ENCODE data around the gene ACADVL. TPM values are rescaled to one million over a fixed set of nuclear protein-coding genes. Genes with fewer than 3 reads are reported as not detected.
"Not testable (repeated sequence)": the region's sequence is repeated elsewhere in the genome, so short reads cannot be mapped to it uniquely, and the experiment has no call there.

The ACADVL gene
- total RNA-seq, 1 donor from 2014 or later: 914 TPM

DNA sequence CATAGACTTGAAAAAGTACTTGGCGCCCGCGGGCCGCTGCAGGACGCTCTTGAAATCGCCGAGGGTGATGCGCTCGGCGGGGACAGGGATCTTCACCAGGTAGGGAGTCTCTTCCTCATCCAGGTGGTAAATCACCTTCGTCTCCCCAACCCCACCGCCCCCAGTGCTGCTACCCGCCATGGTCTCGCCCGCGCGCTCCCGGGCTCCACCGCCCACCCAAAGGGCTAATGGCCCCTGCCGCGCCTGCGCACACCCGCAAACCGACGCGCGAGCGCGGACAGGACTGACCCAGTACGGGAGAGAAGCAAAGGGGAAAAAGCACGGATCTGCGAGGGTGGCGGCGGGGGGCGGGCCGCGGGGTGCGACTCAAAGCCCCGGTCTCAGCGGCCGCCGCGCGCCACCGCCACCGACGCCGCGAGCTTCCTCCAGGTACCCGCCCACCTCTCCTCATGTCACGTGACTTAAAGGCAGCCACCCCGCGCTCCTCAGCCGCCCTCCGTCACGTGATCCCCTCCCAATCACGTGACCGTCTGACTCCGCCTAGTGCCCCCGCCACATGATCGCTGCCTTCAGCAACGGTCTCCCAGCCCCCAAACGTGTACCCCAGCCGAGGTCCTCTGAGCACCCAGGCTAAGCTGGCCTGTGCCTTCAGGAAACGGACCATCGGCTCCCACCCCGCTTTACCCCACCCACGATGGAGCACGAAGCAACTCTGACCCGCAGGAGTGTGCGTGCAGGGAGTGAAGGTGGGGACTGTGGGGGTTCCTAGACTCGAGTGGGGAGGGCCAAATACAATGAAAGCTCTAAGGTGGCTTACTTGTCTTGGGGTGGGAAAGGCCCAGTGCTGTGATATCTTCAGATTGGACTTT is 14.6 kb downstream of the ACADVL start, which contains the start of gene DVL2:
DVL2 (minus strand) TSS at position 435 of the 869 bp plus-strand sequence; CDS start at position 180, 255 bp downstream.
- peak; percentile 97 for DNase-seq (ENCODE audit: low spot score)

DNA sequence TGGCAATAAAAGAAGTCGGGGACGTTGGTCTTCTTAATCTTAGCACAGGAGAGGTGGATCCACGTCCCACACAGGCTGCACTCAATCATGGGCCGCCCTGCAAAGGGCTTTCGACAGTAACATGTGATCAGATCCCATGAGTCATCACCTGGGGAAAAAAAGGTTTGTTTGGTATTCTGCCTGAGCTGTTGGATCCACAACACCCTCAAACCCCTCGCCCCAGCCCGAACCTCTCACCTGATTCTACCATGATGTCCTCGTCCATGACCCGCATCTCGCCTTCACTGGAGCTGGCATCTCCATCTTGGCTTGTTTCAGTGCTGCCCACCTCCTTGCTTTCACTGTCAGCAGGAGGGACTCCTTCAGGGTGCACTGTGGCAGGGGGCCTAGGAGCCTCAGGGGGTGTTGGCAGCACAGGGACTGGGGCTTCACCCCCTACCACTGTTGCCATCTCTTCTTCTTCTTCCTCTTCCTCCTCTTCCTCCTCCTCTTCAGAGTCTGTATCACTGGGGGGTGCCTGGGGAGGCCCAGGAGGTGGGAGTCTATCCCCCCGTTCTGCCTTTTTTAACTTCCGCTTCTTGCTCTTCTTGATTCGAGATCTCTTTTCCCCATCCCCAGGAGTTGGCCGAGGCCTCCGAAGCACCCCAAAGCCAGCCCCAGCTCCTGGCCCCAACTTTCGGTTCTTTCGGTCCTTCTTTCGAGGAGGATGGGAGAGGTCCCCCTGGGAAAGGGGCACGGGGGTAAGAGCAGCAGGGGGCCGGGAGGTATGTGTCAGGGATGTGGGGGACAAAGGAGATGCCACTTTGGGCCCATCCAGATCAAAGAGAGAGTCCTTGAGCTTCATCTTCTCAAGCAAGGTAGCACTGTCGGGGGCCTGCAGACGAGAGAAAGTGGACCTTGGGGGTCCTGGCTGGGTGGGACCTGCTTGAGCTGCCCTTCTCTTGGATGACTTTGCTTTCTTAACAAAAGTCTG is 16.2 kb downstream of the ACADVL start:
- no peak for DNase-seq (ENCODE audit: low spot score)

DNA sequence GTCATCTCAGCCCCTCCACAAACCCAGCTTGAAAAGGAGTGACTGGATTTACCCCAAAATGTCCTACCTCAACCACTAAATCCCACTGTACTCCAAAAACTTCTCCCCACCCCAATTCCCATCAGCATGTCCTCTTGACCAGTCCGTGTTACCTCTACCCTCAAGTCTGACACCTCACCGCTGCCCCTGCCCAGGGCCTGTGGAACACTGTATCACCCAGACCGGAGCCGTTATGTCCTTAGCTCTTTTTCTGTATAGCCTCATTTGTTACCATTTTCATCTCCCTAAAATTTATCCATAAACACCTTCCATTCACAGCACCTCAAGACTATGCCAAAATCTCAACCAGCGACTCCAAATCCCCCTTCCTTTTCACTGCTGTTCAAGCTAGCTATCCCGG is 17.1 kb downstream of the ACADVL start:
- DNase-seq (ENCODE audit: low spot score): no peak

DNA sequence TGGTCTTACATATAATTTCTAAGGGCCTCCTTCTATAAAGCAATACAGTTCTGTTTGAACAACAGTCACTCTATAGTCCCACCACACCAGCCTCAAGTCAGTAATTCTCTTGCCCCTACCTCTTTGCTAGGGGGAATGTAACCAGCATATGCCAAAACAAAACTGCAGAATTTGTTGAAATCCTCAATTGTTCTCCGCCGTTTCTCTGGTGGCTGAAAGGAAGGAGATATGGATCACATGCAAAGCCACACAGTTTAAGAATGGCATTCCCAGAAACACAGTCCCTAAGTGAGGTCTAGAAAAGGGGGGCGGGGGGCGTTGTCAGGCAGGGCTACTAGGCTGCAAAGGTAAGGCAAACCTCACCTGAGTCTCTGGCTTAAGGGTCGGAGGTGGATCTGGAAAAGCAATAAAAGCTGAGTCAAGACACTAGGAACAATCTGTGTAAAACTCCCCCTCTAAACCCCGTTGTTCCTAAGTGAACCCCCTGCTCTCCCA is 17.6 kb downstream of the ACADVL start:
- no peak for DNase-seq (ENCODE audit: low spot score)

DNA sequence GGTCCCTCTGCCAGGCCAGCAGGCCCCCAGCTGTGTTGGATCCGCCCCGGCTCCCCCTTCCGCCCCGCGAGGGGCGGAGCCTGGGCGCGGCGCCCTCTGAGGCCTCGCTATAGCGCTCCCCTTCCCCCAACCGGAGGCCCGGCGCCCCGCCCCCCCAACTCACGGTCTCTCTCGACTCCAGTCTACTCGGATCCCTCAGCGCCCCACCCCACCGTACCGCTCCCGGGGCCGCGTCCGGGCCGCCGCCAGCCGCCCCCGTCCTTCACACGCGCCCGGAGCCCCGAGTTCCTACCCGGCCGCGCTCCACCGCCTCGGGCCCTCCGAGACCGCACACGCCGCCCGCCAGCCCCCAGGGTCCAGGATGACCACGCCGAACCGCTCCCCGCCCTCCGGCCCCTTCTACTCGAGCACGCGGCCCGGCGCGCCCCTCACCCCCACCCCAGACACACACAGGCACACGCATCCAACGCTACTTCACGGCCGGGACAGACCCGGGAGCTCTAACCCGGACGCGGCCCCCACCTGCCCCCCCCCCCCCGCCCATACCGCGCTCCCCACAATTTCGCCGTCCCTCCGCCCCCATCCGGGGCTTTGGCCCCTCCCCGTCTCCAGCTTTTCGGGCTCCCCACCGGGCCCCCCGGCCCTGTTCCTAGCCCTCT is 18.2 kb downstream of the ACADVL start:
- DNase-seq (ENCODE audit: low spot score): peak; percentile 76

DNA sequence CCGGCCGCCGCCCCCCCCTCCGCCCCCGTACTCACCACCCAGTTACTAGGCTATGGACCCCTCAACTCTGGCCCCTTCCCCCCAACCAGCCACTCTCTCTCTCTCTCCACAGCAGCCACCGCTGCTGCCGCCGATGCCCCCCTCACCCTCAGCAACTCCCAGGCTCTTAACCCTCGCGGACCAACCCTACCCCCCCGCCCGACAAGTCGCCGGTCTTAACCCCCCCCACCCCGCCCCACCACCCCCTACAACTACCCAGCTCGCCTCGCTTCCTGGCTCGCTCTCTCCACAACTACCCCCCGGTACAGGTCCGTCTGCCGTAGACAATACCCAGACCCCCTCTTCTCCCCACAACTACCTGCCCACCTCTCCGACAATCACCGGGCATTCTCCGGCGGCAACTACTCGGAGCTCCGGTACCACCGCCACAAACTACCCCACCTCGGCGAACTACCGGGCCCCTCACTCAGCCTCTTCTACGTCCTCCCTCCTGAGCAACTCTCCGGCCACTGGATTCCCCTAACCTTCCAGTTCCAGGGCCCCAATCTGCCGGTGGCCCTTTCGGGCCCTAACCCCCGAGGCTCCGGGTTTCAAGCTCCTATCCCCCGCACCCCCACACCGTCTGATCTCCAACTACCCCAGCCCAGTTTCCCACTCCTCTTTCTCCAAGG is 18.8 kb downstream of the ACADVL start:
- no peak for DNase-seq (ENCODE audit: low spot score)

DNA sequence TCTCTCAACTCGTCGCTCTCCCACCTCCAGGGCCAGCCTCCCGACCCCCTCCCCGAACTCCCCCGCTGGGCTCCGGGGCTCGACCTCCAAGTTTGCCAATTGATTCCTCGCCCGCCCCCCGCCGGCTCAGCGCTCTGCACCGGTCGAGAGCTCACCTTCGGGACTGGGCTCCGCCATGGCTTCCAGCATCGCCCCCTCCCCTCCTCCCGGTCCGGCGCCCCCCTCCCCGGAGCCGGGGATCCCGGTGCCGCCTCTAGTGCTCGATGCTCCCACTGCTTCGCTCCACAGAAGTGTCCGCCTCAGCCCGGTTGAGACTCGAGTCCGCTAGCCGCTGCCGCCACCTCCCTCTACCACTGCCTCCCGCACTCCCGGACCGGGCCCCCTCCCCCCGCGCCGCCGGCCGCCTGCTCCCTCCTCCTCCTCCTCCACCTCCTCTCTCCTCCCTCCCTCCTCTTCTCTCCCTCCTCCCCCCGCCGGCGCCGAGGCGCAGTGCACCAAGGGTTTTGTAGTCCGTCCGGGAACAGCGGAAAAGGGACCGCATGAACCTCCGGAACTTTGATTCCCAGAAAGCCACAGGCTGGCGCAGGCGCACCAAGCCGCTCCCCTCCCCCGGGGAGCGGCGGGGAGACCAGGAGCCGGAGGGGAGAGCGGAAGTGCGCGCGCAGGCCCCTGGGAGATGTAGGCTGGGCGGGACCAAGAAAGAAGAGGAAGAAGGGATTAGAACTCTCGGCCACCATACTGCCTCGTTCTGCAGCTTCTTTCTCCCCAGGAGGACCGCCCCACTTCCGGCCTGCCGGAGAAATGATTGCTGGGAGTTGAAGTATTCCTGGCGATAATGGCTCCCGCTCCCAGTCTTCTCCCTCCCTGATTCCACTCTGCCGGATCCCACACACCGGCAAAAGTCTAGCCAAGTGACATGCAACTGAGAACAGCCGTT is 19.6 kb downstream of the ACADVL start, which contains the start of gene PHF23:
PHF23 (minus strand) TSS at position 367 of the 937 bp plus-strand sequence; CDS start at position 189, 178 bp downstream.
- DNase-seq (ENCODE audit: low spot score): peak; percentile 99

DNA sequence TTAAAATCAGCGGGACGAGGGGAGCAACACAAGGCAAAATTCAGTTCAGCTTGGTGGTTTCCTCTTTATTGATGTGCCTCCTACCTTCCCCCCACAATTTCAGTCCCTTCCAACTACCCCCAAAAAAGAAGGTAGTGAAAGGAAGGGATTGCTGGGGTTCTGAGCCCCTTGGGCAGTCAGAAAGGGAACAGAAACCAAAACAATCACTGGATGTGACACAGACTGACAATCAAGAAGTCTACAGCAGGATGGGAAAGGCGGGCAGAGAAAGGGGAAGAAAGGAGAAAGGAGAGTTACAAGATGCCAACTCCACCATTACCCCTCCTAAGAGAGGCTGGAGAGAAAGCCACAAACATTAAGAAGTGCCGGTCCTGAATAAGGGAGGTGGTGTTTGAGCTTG is 20.6 kb downstream of the ACADVL start:
- no peak for DNase-seq (ENCODE audit: low spot score)

DNA sequence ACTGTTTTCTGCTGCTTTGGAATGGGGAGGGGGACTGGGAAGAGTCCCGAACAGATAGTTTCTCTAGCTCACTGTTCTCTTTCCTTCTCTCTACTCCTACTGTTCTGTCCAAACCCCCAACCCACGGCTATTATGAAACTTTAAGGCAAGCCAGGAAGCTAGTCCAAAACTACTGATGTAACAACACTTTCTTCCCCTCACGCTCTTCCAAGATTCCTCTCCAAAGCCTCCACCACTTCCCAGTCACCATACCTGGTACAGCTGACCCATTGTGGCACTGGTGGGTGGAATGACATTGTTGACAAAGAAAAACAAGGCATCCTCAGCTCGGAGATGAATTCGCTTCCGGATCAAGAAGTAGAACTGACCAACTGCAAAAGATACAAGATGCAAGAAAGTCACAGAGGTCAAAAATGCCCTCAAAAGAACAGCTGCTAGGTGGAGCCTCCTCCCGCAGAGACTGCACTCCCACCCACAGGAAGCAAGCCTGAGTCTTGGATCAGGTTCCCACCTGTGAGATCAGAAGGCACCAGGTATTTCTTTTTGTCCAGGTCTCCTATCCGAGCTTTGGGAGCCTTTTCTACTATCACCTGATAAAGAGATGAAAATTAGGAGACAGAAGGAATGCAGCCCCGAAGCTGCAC is 21.5 kb downstream of the ACADVL start:
- no peak for DNase-seq (ENCODE audit: low spot score)

DNA sequence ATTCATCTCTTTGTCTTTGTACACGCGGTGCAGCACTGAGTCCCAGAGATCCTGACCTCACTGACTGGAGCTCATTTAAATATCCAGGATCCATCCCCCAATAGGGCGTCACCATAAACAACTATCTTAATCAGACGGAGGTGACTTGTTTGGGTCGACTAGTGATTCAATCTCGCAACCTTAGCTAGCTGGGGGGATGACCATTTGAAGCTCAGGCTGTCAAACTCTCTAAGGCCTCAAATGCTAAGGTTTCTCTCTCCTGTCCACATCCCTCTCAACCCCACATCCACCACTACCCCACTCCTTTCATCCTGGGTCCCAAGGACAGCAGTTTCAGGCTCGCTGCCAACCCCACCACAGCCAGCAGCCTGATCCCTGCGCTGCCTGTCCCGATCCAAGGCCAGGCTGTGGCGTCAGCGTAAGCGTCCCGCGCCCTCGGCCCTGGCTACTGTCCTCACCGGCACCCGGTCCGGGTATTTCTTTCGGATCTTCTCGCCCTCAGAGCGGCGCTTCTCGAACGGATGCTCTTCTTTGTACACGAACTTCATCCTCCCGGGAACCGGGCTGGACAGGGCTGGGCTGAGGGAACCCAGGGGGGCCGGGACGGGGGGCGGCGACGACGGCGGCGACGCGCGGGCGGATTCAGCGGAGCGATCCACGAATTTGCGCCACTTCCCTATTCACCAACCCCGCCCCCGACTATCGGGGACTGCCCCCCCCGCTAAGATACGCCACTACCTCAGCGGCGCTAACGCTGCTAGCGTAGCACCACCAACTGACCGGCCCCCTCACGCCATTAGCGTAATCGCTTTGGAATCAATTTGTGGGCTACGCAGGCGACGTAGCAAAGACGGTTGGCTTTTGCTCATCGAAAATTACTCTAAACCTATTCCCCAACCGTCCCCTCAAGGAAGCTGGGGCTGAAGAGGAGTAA is 22.3 kb downstream of the ACADVL start, which contains the start of gene GABARAP:
GABARAP (minus strand) TSS at position 667 of the 934 bp plus-strand sequence; CDS start at position 548, 119 bp downstream.
- DNase-seq (ENCODE audit: low spot score): peak; percentile 95

DNA sequence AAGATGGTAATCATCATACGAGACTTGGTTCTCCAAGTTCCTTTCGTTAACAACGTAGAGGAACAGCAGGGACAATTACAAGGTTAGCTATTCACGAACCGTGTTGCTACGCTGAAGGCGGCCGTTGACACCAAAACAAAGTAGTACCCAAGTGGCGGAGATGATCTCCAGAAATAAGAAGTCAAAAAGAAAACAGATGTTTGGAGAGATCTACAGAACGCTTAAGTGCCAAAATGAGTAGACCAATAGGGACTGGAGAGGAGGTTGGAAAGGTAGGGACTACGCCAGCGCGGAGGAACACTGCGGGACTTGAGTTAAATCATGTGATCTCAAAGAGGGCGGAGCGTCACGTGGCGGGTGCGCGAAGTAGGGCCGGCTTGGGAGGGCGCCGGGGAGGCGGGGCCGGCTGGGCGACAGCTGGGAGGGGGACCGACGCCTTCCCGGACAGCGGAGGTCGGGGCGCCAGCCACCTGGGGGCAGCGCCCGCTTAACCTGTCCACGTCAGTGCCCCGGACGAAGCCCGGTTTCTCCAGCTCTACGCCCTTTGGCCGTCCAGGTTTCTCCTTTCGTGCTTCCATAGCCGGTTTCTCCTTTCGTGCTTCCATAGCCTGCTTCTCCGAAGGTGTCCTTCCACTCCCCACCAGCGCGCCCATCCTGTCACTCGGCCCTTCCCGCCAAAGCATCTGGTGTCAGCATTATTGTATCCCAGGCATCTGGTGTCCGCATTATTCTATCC is 23.1 kb downstream of the ACADVL start:
- DNase-seq (ENCODE audit: low spot score): peak; percentile 95

DNA sequence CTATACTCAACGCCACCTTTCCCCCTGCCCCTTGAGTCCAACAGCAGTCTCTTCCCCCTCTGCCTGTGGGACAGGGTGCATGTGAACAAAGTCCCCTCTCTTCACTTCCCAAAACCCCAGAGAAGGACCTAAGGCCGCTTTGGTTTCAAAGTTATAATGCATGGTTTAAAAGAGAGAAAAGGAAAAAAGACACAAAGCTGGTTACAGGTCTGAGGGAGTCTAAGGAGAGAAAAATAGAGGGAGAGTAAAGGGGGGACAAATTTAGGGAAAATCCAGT is 23.7 kb downstream of the ACADVL start:
- DNase-seq (ENCODE audit: low spot score): no peak

DNA sequence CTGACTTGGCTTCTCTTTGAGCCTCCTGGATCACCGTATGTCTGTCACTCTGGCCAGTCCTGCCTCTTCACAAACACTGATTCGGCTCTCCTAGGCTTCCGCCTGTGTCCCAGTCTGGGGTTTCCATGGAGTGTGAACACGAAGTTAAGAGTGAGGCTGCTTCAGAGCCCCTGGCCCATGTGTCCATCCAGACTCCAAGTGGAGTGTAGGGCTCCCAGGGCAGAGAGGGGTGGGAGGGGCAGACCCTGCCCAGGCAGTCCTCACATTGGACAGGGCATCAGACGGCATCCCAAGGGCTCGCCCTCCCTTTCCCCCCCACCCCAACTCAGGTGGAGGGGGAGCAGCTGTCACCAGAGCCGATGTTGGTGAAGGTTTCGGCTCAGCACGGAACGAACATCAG is 24.1 kb downstream of the ACADVL start:
- DNase-seq (ENCODE audit: low spot score): not testable (repeated sequence)

DNA sequence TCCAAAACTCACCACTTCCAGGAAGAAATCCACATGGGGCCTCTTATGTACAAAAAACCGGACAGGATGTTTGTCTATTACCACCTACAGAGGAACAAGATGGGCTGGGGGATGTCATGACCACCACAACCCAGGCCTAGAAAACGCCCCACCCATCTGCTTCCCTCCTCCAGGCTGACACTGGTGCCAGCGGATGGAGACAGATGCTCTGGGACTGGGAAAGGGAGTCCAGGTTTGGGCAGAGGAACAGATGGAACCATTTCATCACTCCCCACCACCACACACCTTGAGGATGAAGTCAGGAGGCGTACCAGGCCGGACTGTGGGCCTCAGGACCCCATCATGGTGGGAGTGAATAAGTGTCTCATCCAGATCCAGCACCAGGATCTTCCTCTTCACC is 27.0 kb downstream of the ACADVL start:
- DNase-seq (ENCODE audit: low spot score): no peak

DNA sequence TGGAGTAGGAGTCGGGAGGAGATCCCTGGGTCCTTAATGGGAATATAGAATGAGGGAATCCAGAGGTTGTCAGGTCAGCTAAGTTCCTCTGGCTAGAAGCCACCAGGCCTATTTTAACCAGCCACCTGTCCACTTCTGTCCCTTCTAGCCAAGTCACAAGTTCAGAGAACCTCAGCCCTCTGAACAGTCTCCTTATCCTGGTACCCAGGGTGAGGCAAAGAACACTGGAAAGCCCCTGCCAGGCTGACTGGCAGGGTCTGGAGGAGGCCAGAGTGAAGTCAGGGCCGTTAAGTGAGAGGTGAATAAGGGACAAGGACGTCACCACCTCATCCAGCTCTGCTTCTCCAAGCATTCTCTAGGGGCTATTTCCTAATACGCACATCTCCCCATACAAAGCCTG is 29.1 kb downstream of the ACADVL start:
- DNase-seq (ENCODE audit: low spot score): no peak

DNA sequence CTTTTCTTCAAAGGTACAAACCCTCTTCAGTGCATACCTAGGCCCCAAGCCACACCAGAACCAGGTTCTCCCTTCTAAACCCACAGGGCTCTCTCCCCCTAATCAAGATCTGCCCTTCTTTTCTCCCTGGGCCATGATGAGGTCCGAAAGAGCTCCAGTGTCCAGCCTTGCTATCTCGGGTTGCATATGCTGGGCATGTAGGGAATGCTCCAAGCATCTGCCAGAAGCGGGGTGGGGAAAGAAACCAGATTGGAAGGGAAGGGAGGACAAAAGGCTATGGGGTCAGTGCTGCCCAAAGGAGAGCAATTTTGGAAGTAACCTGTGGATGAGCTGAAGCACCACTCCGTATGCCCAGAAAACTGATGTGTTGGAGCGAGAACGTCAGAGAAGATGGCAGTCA is 29.5 kb downstream of the ACADVL start:
- no peak for DNase-seq (ENCODE audit: low spot score)

DNA sequence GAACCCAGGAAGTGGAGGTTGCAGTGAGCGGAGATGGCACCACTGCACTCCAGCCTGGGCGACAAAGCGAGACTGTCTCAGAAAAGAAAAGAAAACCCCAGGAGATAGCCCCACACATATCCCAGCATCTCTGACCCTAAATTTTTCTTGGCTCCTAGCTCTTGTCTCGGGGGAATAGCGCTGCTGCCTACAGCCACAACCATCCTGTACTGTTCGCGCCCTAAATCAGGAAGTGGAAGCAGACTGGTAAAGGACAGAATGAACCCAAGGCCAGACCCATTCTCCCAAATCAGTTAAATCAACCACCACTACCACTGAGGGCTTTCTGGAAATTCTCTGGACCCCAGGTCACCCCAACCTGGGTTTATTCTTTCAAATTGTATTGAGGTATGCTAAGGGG is 30.1 kb downstream of the ACADVL start:
- DNase-seq (ENCODE audit: low spot score): no peak

Data from mucosa of gallbladder (tissue), 1 donor.